Loucy (cell line): Measurements from ENCODE around the gene OR4D6.

Source experiments
- H2AFZ ChIP-seq: fragments of 200-600 bp; sonication (generic); 2 replicates; pipeline ENCODE4 v1.6.0; 2016; ENCODE audit warnings: antibody characterized with exemption, mild to moderate bottlenecking, low read length, moderate library complexity
- H3F3A ChIP-seq: fragments of 200-600 bp; 2 replicates; pipeline ENCODE4 v1.6.0; 2016; ENCODE audit warnings: antibody characterized with exemption, low read depth, mild to moderate bottlenecking
- H3K27me3 ChIP-seq: fragments of 200-600 bp; sonication (generic); 2 replicates; pipeline ENCODE4 v1.6.1; 2014; ENCODE audit warnings: low read length, mild to moderate bottlenecking; ENCODE audit not compliant: insufficient read depth, poor library complexity, severe bottlenecking
- H3K36me3 ChIP-seq: fragments of 200-600 bp; sonication (generic); 2 replicates; pipeline ENCODE4 v1.6.1; 2016; ENCODE audit warnings: low read length; ENCODE audit not compliant: insufficient read depth
- H3K4me1 ChIP-seq: fragments of 200-600 bp; sonication (generic); 2 replicates; pipeline ENCODE4 v1.5.1; 2014; ENCODE audit warnings: low read length, mild to moderate bottlenecking; ENCODE audit not compliant: insufficient read depth, poor library complexity, severe bottlenecking
- H3K4me2 ChIP-seq: fragments of 200-600 bp; sonication (generic); 2 replicates; pipeline ENCODE4 v1.6.0; 2014; ENCODE audit warnings: antibody characterized with exemption, low read length, low read depth, mild to moderate bottlenecking; ENCODE audit not compliant: poor library complexity, severe bottlenecking
- H3K4me3 ChIP-seq: fragments of 200-600 bp; sonication (generic); 2 replicates; pipeline ENCODE4 v1.5.1; 2014; ENCODE audit warnings: low read length, mild to moderate bottlenecking, mixed read lengths; ENCODE audit not compliant: poor library complexity, severe bottlenecking
- H3K79me2 ChIP-seq: fragments of 200-600 bp; sonication (generic); 2 replicates; pipeline ENCODE4 v1.6.1; 2014; ENCODE audit warnings: low read length; ENCODE audit not compliant: insufficient read depth
- H3K9ac ChIP-seq: fragments of 200-600 bp; sonication (generic); 2 replicates; pipeline ENCODE4 v1.6.0; 2014; ENCODE audit warnings: mild to moderate bottlenecking, low read depth, low read length, moderate library complexity; ENCODE audit not compliant: poor library complexity, severe bottlenecking
- H3K9me2 ChIP-seq: fragments of 200-600 bp; sonication (generic); replicated peaks from 2 replicates; pipeline ENCODE4 v1.6.1; 2016; ENCODE audit warnings: low read depth, low read length, mixed read lengths
- H3K9me3 ChIP-seq: fragments of 200-600 bp; sonication (generic); 2 replicates; pipeline ENCODE4 v1.6.1; 2014; ENCODE audit warnings: mild to moderate bottlenecking, antibody characterized with exemption, low read length, low read depth; ENCODE audit not compliant: insufficient read depth
- H4K20me1 ChIP-seq: fragments of 200-600 bp; sonication (generic); 2 replicates; pipeline ENCODE4 v1.6.0; 2014; ENCODE audit warnings: antibody characterized with exemption, low read length, mild to moderate bottlenecking; ENCODE audit not compliant: insufficient read depth, poor library complexity, severe bottlenecking
- CTCF ChIP-seq: fragments of 200-600 bp; sonication (generic); conservative IDR thresholded peaks from 2 replicates; pipeline ENCODE4 v1.5.1; 2014; ENCODE audit warnings: mild to moderate bottlenecking, antibody characterized with exemption, low read length
- EZH2phosphoT487 ChIP-seq: fragments of 200-600 bp; IDR thresholded peaks from 2 replicates; pipeline ENCODE4 v1.6.1; 2018; ENCODE audit warnings: antibody characterized with exemption, mild to moderate bottlenecking, moderate library complexity, borderline replicate concordance

Gene OR4D6

GRCh38 chr11:59456661-59457060 lies at the start of gene OR4D6:
Gene OR4D6, plus strand, starts transcription at chr11:59456961. Its CDS starts 0 bp downstream, at chr11:59456961.
- H4K20me1 ChIP-seq, result no peaks in the 10 kb centered on the region
- H3K9me2 ChIP-seq, result no peaks in the 10 kb centered on the region
- no peaks in the 10 kb centered on the region for H3K27me3 ChIP-seq
- H3K4me1 ChIP-seq, result no peaks in the 10 kb centered on the region
- TF ChIP-seq EZH2phosphoT487, result no peak
- TF ChIP-seq CTCF, result no peak
- no peaks in the 10 kb centered on the region for H3K9me3 ChIP-seq
- no peak within 1 kb of the TSS for H3K4me3 ChIP-seq
- H3K79me2 ChIP-seq, result no peaks in the 10 kb centered on the region
- no peaks in the 10 kb centered on the region for H3F3A ChIP-seq
- no peak within 1 kb of the TSS for H3K9ac ChIP-seq
- H2AFZ ChIP-seq, result no peak within 1 kb of the TSS
- no peak within 1 kb of the TSS for H3K4me2 ChIP-seq
- H3K36me3 ChIP-seq, result no peaks in the 10 kb centered on the region

GRCh38 chr11:59413646-59414045 lies 43.1 kb upstream of the OR4D6 start:
- no peaks in the 10 kb centered on the region for H3F3A ChIP-seq
- no peak overlapping the region for H3K4me2 ChIP-seq
- no peaks in the 10 kb centered on the region for H3K36me3 ChIP-seq
- H3K9me3 ChIP-seq, result 0 out of 2 replicates have a peak, but pooled peaks cover 4% of the 10 kb centered on the region
- H3K27me3 ChIP-seq, result no peaks in the 10 kb centered on the region
- H3K9ac ChIP-seq, result no peak overlapping the region
- H3K4me1 ChIP-seq, result no peaks in the 10 kb centered on the region
- H3K9me2 ChIP-seq, result no peaks in the 10 kb centered on the region
- H3K4me3 ChIP-seq, result no peak overlapping the region
- no peak overlapping the region for H2AFZ ChIP-seq
- no peaks in the 10 kb centered on the region for H4K20me1 ChIP-seq
- TF ChIP-seq EZH2phosphoT487 (no peak), CTCF (no peak)
- no peaks in the 10 kb centered on the region for H3K79me2 ChIP-seq

GRCh38 chr11:59415111-59415510 lies 41.6 kb upstream of the OR4D6 start:
- Histone ChIP-seq H4K20me1 (no peaks in the 10 kb centered on the region), H3K27me3 (no peaks in the 10 kb centered on the region), H3K36me3 (no peaks in the 10 kb centered on the region), H2AFZ (no peak overlapping the region), H3K9me2 (no peaks in the 10 kb centered on the region), H3K9me3 (0 out of 2 replicates have a peak, but pooled peaks cover 4% of the 10 kb centered on the region), H3K4me1 (no peaks in the 10 kb centered on the region), H3K4me2 (no peak overlapping the region), H3F3A (no peaks in the 10 kb centered on the region), H3K9ac (no peak overlapping the region), H3K79me2 (no peaks in the 10 kb centered on the region), H3K4me3 (no peak overlapping the region)
- TF ChIP-seq CTCF (no peak), EZH2phosphoT487 (no peak)
